IMR-90 (cell line): ENCODE results near the gene MYBPC3. TPM values are rescaled to one million over a fixed set of nuclear protein-coding genes. Genes with fewer than 3 reads are reported as not detected.

Experiments used
- ATAC-seq: fragments of 200-7000 bp; cut with Tn5 transposase; 2 replicates; pipeline ENCODE4 v1.9.1; 2020; ENCODE audit warnings: low read depth, mild to moderate bottlenecking, moderate library complexity
- BruUV-seq: library from RNA; stranded (reverse); fragments of 400-500 nt; replicated peaks from 2 replicates; lab custom pipeline; 2021; lab: Mats Ljungman, UMichigan
- CTCF ChIA-PET: fragments of 300-600 bp; formaldehyde crosslinking; extraction: SDS; loops from one replicate; lab custom pipeline; 2021; ENCODE audit warnings: antibody characterized with exemption; lab: Yijun Ruan, JAX
- POLR2A ChIA-PET: fragments of 300-600 bp; sonication (Branson Sonifier 250); formaldehyde crosslinking; loops from one replicate; lab custom pipeline; 2022; ENCODE audit warnings: antibody characterized with exemption; ENCODE audit not compliant: unreplicated experiment; lab: Charles Lee
- DNase-seq: peaks from one replicate; pipeline ENCODE4 v3.0.0; 2013
- H2AFZ ChIP-seq: replicated peaks from 2 replicates; pipeline ENCODE3; 2013; ENCODE audit warnings: low read length, mild to moderate bottlenecking; ENCODE audit not compliant: poor library complexity
- H2AK5ac ChIP-seq: 2 replicates; pipeline ENCODE4 v1.6.1; 2013; ENCODE audit warnings: low read depth, low read length, inconsistent platforms
- H2AK9ac ChIP-seq: replicated peaks from 2 replicates; pipeline ENCODE3; 2013; ENCODE audit warnings: mild to moderate bottlenecking, low read depth, low read length, moderate library complexity; ENCODE audit not compliant: poor library complexity
- H2BK120ac ChIP-seq: 2 replicates; pipeline ENCODE4 v1.6.1; 2013; ENCODE audit warnings: low read depth, low read length, inconsistent platforms
- H2BK15ac ChIP-seq: 3 replicates; pipeline ENCODE4 v1.6.1; 2013; ENCODE audit warnings: low read depth, low read length, inconsistent platforms
- H2BK20ac ChIP-seq: 2 replicates; pipeline ENCODE4 v1.6.1; 2013; ENCODE audit warnings: low read depth, mild to moderate bottlenecking, inconsistent platforms, low read length, moderate library complexity
- H2BK5ac ChIP-seq: 2 replicates; pipeline ENCODE4 v1.6.1; 2013; ENCODE audit warnings: mild to moderate bottlenecking, low read depth, low read length, inconsistent platforms; ENCODE audit not compliant: poor library complexity, severe bottlenecking
- H3K14ac ChIP-seq: replicated peaks from 2 replicates; pipeline ENCODE4 v1.6.1; 2013; ENCODE audit warnings: low read depth, low read length, inconsistent platforms
- H3K18ac ChIP-seq: 2 replicates; pipeline ENCODE4 v1.6.1; 2013; ENCODE audit warnings: low read depth, low read length, control low read depth
- H3K23ac ChIP-seq: 2 replicates; pipeline ENCODE4 v1.6.1; 2013; ENCODE audit warnings: low read depth, low read length, inconsistent platforms
- H3K27ac ChIP-seq: 2 replicates; pipeline ENCODE4 v1.5.1; 2013; ENCODE audit warnings: mild to moderate bottlenecking, control low read depth, low read length; ENCODE audit not compliant: insufficient read depth
- H3K27me3 ChIP-seq: 2 replicates; pipeline ENCODE4 v1.6.1; 2013; ENCODE audit warnings: low read length; ENCODE audit not compliant: control insufficient read depth, insufficient read depth
- H3K36me3 ChIP-seq: 2 replicates; pipeline ENCODE4 v1.6.1; 2013; ENCODE audit warnings: low read length, mixed read lengths; ENCODE audit not compliant: control insufficient read depth, insufficient read depth
- H3K4ac ChIP-seq: 2 replicates; pipeline ENCODE4 v1.6.1; 2013; ENCODE audit warnings: low read depth, low read length, inconsistent platforms
- H3K4me1 ChIP-seq: 2 replicates; pipeline ENCODE4 v1.6.1; 2013; ENCODE audit warnings: low read length, mixed read lengths; ENCODE audit not compliant: control insufficient read depth, insufficient read depth
- H3K4me2 ChIP-seq: 2 replicates; pipeline ENCODE4 v1.6.1; 2013; ENCODE audit warnings: low read depth, mild to moderate bottlenecking, control low read depth, low read length, moderate library complexity
- H3K4me3 ChIP-seq: 2 replicates; pipeline ENCODE4 v1.5.1; 2013; ENCODE audit warnings: low read depth, mild to moderate bottlenecking, control low read depth, low read length, moderate library complexity; ENCODE audit not compliant: insufficient read depth
- H3K56ac ChIP-seq: 2 replicates; pipeline ENCODE4 v1.6.1; 2013; ENCODE audit warnings: low read length, inconsistent platforms; ENCODE audit not compliant: insufficient read depth; ENCODE audit errors: extremely low read depth
- H3K79me1 ChIP-seq, 2 experiments: 2 replicates each; pipeline ENCODE4 v1.6.1; 2013; ENCODE audit warnings: low read length in 2 of 2, inconsistent platforms in 1 of 2, low read depth in 1 of 2
- H3K9ac ChIP-seq: 2 replicates; pipeline ENCODE4 v1.6.1; 2013; ENCODE audit warnings: low read depth, low read length, control low read depth
- H3K9me1 ChIP-seq: 2 replicates; pipeline ENCODE4 v1.6.1; 2013; ENCODE audit warnings: low read length, inconsistent platforms; ENCODE audit not compliant: insufficient read depth
- H3K9me3 ChIP-seq: 2 replicates; pipeline ENCODE4 v1.6.1; 2013; ENCODE audit warnings: low read length; ENCODE audit not compliant: control insufficient read depth, insufficient read depth
- H4K20me1 ChIP-seq: 2 replicates; pipeline ENCODE4 v1.6.1; 2013; ENCODE audit warnings: low read length, inconsistent platforms; ENCODE audit not compliant: insufficient read depth
- H4K5ac ChIP-seq: 2 replicates; pipeline ENCODE4 v1.6.1; 2013; ENCODE audit warnings: mild to moderate bottlenecking, low read depth, low read length, control low read depth
- H4K8ac ChIP-seq, 2 experiments: 2 replicates each; pipeline ENCODE4 v1.6.1; 2013; ENCODE audit warnings: low read depth in 2 of 2, low read length in 2 of 2, control low read depth in 1 of 2, inconsistent platforms in 1 of 2
- H4K91ac ChIP-seq: 2 replicates; pipeline ENCODE4 v1.6.1; 2013; ENCODE audit warnings: low read depth, low read length, inconsistent platforms; ENCODE audit not compliant: insufficient read depth
- BHLHE40 ChIP-seq: fragments of 150-350 bp; IDR thresholded peaks from 2 replicates; pipeline ENCODE4 v1.6.1; 2016; ENCODE audit warnings: mild to moderate bottlenecking, low read depth, low read length
- CHD1 ChIP-seq: IDR thresholded peaks from 2 replicates; pipeline ENCODE4 v1.6.1; 2012; ENCODE audit warnings: low read depth, low read length, improper control_type of control experiment
- CTCF ChIP-seq: conservative IDR thresholded peaks from 2 replicates; pipeline ENCODE4 v1.5.1; 2012; ENCODE audit warnings: mild to moderate bottlenecking, low read depth, low read length, improper control_type of control experiment
- ELK1 ChIP-seq: fragments of 150-350 bp; IDR thresholded peaks from 2 replicates; pipeline ENCODE4 v1.6.1; 2016; ENCODE audit warnings: low read depth, mild to moderate bottlenecking, low read length, moderate library complexity, borderline replicate concordance
- RAD21 ChIP-seq: IDR thresholded peaks from 2 replicates; pipeline ENCODE4 v1.6.1; 2012; ENCODE audit warnings: low read length, improper control_type of control experiment
- RCOR1 ChIP-seq: IDR thresholded peaks from 2 replicates; pipeline ENCODE4 v1.6.1; 2012; ENCODE audit warnings: mild to moderate bottlenecking, low read length, improper control_type of control experiment; ENCODE audit not compliant: insufficient replicate concordance
- USF2 ChIP-seq: fragments of 150-350 bp; IDR thresholded peaks from 2 replicates; pipeline ENCODE4 v1.6.1; 2017; ENCODE audit warnings: mild to moderate bottlenecking, antibody characterized with exemption, low read length, low read depth
- WGBS, 2 experiments: methylation state at CpG; one replicate each; pipeline versions ENCODE4 v1.1.5 to v1.1.7; 2013; ENCODE audit warnings: missing lambda C conversion rate in 2 of 2; ENCODE audit not compliant: insufficient read length in 1 of 2; ENCODE audit errors: extremely low coverage in 2 of 2; 5-methylcytosine and 5-hydroxymethylcytosine counted together
- dilution Hi-C: fragments of 300-500 bp; cut with HindIII; formaldehyde crosslinking; loops from one replicate; pipeline ENCODE4 v1.14.3; 2018; ENCODE audit warnings: low sequenced_read_pairs; ENCODE audit not compliant: unreplicated experiment
- in situ Hi-C: fragments of 300-500 bp; cut with MboI; formaldehyde crosslinking; loops from 3 replicates; pipeline ENCODE4 v1.14.3; 2019; ENCODE audit warnings: low sequenced_read_pairs, inconsistent platforms, mixed read lengths
- intact Hi-C: fragments of 100-400 bp; cut with micrococcal nuclease; formaldehyde crosslinking; loops from 2 replicates; pipeline ENCODE4 v1.10.0; 2022
- polyA plus RNA-seq, 3 experiments: library from polyadenylated mRNA; depleted of rRNA; stranded (reverse); fragments of >200 nt; gene quantifications; 2 replicates each; pipeline ENCODE4 v1.2.3, GENCODE V29; 2012; ENCODE audit warnings: low replicate concordance in 1 of 3
- total RNA-seq: library from RNA; depleted of rRNA; stranded (reverse); fragments of >200 nt; gene quantifications from 2 replicates; pipeline ENCODE4 v1.2.3, GENCODE V29; 2012

MYBPC3 gene
- total and polyA plus RNA-seq, 2 of the 4 experiments (the other 2 are of a cell fraction): not detected

- no peak overlapping the region for H3K14ac ChIP-seq
- no peak overlapping the region for H2AFZ ChIP-seq
- no peak overlapping the region for H4K8ac ChIP-seq
- H2BK20ac ChIP-seq: no peak overlapping the region
- peak overlapping the region; percentile 43; the same call in 1 of the 2 replicates for H2AK5ac ChIP-seq
- peaks cover 20% of the 10 kb centered on the region for H3K9me1 ChIP-seq
- in situ Hi-C loops: loop anchor here (25.0 kb wide), 1 partner anchor 470 kb away; no protein-coding TSS in a partner anchor
- no peaks in the 10 kb centered on the region for H3K36me3 ChIP-seq
- no peak overlapping the region for H4K91ac ChIP-seq
- no peak overlapping the region for H4K5ac ChIP-seq
- H4K20me1 ChIP-seq: no peaks in the 10 kb centered on the region
- ChIA-PET POLR2A (no interaction called here), CTCF (no interaction called here)
- no peak overlapping the region for H2BK15ac ChIP-seq
- H2BK5ac ChIP-seq: peak overlapping the region; percentile 37
- ATAC-seq (no peak), DNase-seq (no peak)
- H2AK9ac ChIP-seq: peak overlapping the region; percentile 28
- peaks cover 0 to 2% of the 10 kb centered on the region in 2 experiments; a peak in 1 of 4 replicates for H3K79me1 ChIP-seq
- H3K23ac ChIP-seq: no peak overlapping the region
- dilution Hi-C loops: no loop called here
- 100% methylated on average over 1 of the region's 1 CpG; no CpG with 5 or more reads in 1 of the 2 experiments for WGBS, 2 experiments
- no peak overlapping the region for H3K56ac ChIP-seq
- BruUV-seq: no TSS peak
- no peak for TF ChIP-seq ELK1
- TF ChIP-seq USF2: no peak
- no peak for TF ChIP-seq CTCF
- TF ChIP-seq RAD21: no peak
- no peak for TF ChIP-seq CHD1
- TF ChIP-seq BHLHE40: no peak
- no peak for TF ChIP-seq RCOR1
- no peaks in the 10 kb centered on the region for H3K9me3 ChIP-seq
- no peak overlapping the region for H2BK120ac ChIP-seq
- no peak overlapping the region for H3K4me3 ChIP-seq
- H3K18ac ChIP-seq: no peak overlapping the region
- H3K4me1 ChIP-seq: no peaks in the 10 kb centered on the region
- H3K27me3 ChIP-seq: no peaks in the 10 kb centered on the region; the same call in none of the 2 replicates
- H3K9ac ChIP-seq: no peak overlapping the region
- intact Hi-C loops: no loop called here
- H3K4me2 ChIP-seq: no peak overlapping the region
- no peak overlapping the region for H3K27ac ChIP-seq
- H3K4ac ChIP-seq: no peak overlapping the region
These were observed 4.5 kb upstream of the MYBPC3 start for GRCh38 chr11:47356998-47357329.
